Measurements from ENCODE around the gene DTWD2. TPM values are rescaled to one million over a fixed set of nuclear protein-coding genes. Genes with fewer than 3 reads are reported as not detected.

Gene DTWD2
- total RNA-seq, 120 experiments from 2014 or later = 5.6 to 15.5 (median 9.1) TPM

Small RNA genes lying within 50 kb of the gene (microRNA-seq; reads per million reads assigned to microRNA genes)
- 0 reads per million in 43 experiments for gene MIR1244-2

Other genes with a start within 250 kb of the DTWD2 start
- 100 to 1,000 TPM in 9 of 120 experiments, 10 to 100 TPM in 111; 59.0 to 112 (median 84.6) TPM for gene DMXL1, start 82.5 kb upstream of the DTWD2 start, total RNA-seq

All from dorsolateral prefrontal cortex (tissue), 118 donors.